AG04449 (cell line): ENCODE results near the gene TACR2.

ENCODE experiments used
- CTCF ChIA-PET: fragments of 350-600 bp; formaldehyde crosslinking; extraction: SDS; loops from one replicate; lab custom pipeline; 2021; ENCODE audit warnings: antibody characterized with exemption; lab: Yijun Ruan, JAX
- POLR2A ChIA-PET: fragments of 400-600, 350-600 bp; formaldehyde crosslinking; extraction: SDS; loops from one replicate; lab custom pipeline; 2020; ENCODE audit warnings: antibody characterized with exemption, inconsistent platforms; lab: Yijun Ruan, JAX
- DNase-seq: peaks from one replicate; pipeline ENCODE4 v3.0.0-alpha.2; 2010; ENCODE audit warnings: low read depth, low spot score
- H3K4me3 ChIP-seq: 2 replicates; pipeline ENCODE4 v1.5.1; 2011; ENCODE audit warnings: low read depth, mild to moderate bottlenecking, control low read depth, low read length
- TF ChIP-seq, protein P1 (sequence below): IDR thresholded peaks from one replicate; pipeline ENCODE4 v1.5.1; 2011; ENCODE audit warnings: mild to moderate bottlenecking, moderate library complexity, low read length, control low read depth, inconsistent platforms; ENCODE audit not compliant: insufficient read depth; ENCODE audit errors: missing control alignments

Gene TACR2

GRCh38 chr10:69419096-69419743, 2.5 kb upstream of the TACR2 start:
- TF ChIP-seq, protein P1, sequence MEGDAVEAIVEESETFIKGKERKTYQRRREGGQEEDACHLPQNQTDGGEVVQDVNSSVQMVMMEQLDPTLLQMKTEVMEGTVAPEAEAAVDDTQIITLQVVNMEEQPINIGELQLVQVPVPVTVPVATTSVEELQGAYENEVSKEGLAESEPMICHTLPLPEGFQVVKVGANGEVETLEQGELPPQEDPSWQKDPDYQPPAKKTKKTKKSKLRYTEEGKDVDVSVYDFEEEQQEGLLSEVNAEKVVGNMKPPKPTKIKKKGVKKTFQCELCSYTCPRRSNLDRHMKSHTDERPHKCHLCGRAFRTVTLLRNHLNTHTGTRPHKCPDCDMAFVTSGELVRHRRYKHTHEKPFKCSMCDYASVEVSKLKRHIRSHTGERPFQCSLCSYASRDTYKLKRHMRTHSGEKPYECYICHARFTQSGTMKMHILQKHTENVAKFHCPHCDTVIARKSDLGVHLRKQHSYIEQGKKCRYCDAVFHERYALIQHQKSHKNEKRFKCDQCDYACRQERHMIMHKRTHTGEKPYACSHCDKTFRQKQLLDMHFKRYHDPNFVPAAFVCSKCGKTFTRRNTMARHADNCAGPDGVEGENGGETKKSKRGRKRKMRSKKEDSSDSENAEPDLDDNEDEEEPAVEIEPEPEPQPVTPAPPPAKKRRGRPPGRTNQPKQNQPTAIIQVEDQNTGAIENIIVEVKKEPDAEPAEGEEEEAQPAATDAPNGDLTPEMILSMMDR: no peak
- CTCF ChIA-PET: interaction anchor here (0.9 to 4.4 kb wide), 5 partner anchors 10 to 96 kb away, joined by 3 to 33 read pairs (median 6); no protein-coding TSS in a partner anchor
- POLR2A ChIA-PET: no interaction called here
- DNase-seq: no peak
- no peak overlapping the region for H3K4me3 ChIP-seq

- DNase-seq: no peak
- ChIA-PET CTCF (interaction anchor here (0.9 to 4.4 kb wide), 8 partner anchors 10 to 324 kb away, joined by 3 to 33 read pairs (median 4); no protein-coding TSS in a partner anchor), POLR2A (no interaction called here)
- TF ChIP-seq, protein P1: no peak
- no peak overlapping the region for H3K4me3 ChIP-seq
Observed at GRCh38 chr10:69418052-69418752, 1.5 kb upstream of the TACR2 start.

GRCh38 chr10:69417542-69417941, 824 bp upstream of the TACR2 start:
- CTCF ChIA-PET: interaction anchor here (0.9 to 4.4 kb wide), 7 partner anchors 10 to 324 kb away, joined by 3 to 33 read pairs (median 4); no protein-coding TSS in a partner anchor
- no peak overlapping the region for H3K4me3 ChIP-seq
- TF ChIP-seq, protein P1: no peak
- POLR2A ChIA-PET: no interaction called here
- DNase-seq: no peak

- POLR2A ChIA-PET: no interaction called here
Observed at GRCh38 chr10:69415951-69416350, 767 bp downstream of the TACR2 start.

DNA sequence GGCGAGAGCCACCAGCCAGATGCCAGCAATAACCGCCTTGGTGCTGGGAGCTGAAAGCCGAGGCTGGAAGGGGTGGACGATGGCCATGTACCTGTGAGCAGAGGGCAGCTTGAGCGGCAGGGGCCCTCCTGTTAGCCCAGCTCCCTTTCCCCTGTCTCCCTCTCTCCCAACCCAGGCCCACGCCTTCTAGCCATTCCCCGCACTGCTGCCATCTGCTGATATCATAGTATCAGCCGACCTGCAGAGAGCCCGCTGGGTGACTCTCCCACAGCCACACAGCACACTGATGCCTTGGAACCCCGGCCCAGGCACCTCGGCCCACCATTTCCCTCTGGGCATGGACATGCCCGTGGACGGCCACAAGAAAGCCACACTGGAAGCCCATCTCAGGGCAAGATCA, 1.7 kb downstream of the TACR2 start:
- ChIA-PET CTCF (interaction anchor here (0.7 to 3.3 kb wide), 11 partner anchors 11 to 410 kb away, joined by 3 to 15 read pairs (median 5); no protein-coding TSS in a partner anchor), POLR2A (no interaction called here)
- DNase-seq: no peak
- H3K4me3 ChIP-seq: no peak overlapping the region
- TF ChIP-seq, protein P1: no peak

More at GRCh38 chr10:69415951-69416350, 767 bp downstream of the TACR2 start:
- TF ChIP-seq, protein P1: no peak
- CTCF ChIA-PET: interaction anchor here (1.5 to 4.4 kb wide), 4 partner anchors 8 to 92 kb away, joined by 3 to 33 read pairs (median 23); no protein-coding TSS in a partner anchor
- no peak for DNase-seq
- no peak overlapping the region for H3K4me3 ChIP-seq
